ENCODE measurements around the gene MT1A. TPM values are rescaled to one million over a fixed set of nuclear protein-coding genes. Genes with fewer than 3 reads are reported as not detected.
A peak's percentile ranks its signal among the peaks of the same experiment; 100 is the strongest.

Gene MT1A
- total and polyA plus RNA-seq, 5 donors from 2014 or later: not detected

DNA sequence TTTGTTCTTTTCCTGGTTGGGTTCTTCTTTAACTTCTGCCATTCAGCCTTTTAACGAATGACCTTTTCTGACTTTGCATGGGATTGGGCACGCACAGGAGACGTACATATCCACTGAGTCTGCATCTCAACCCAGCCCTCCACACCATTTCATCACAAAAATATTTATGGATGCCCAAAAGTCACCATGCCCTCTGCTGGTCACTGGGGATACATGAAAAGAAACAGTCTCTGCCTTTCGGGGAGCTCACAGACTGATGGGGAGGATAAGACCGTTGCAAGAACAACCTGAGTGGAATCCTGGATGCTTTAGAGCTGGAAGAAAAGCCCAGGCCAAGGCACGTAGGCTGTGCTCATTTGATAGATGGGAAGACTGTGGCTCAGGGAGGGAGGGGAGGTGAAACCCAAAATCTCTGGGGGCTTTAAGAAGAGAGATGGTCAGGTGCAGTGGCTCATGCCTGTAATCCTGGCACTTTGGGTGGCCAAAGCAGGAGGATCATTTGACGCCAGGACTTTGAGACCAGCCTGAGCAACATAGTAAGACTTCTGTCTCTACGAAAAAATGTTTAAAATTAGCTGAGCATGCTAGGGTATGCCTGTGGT, 38.0 kb upstream of the MT1A start:
- DNase-seq (peak in 2 of 3 donors; percentile 36 to 63), ATAC-seq (ENCODE audit: low read depth in 2 of 2) (peak; percentile 60 to 71)
- Mint-ChIP-seq H3K27ac (peak overlapping the region in 1 of 3 donors; percentile 29), H3K36me3 (no peaks in the 10 kb centered on the region), H3K4me3 (no peak overlapping the region), H3K4me1 (peaks cover 0 to 8% (median 3%) of the 10 kb centered on the region in 4 donors), H3K9me3 (no peaks in the 10 kb centered on the region), H3K27me3 (peaks cover 43% of the 10 kb centered on the region)
- no peak overlapping the region for H3K27ac ChIP-seq (ENCODE audit: insufficient read depth, low read length, poor library complexity, severe bottlenecking)
- peaks cover 14% of the 10 kb centered on the region for H3K27me3 ChIP-seq (ENCODE audit: control insufficient read depth, insufficient read depth, low read length)
- no peak overlapping the region for H3K4me3 ChIP-seq (ENCODE audit: low read depth, low read length)
- no peaks in the 10 kb centered on the region for H3K36me3 ChIP-seq (ENCODE audit: control insufficient read depth, insufficient read depth, low read length)
- H3K9me3 ChIP-seq (ENCODE audit: control insufficient read depth in 2 of 2, low read length in 2 of 2): no peaks in the 10 kb centered on the region
- no peaks in the 10 kb centered on the region for H3K4me1 ChIP-seq (ENCODE audit: control insufficient read depth, insufficient read depth, low read length, poor library complexity, severe bottlenecking)

GRCh38 chr16:56601325-56601724, 37.1 kb upstream of the MT1A start:
- no peaks in the 10 kb centered on the region for H3K9me3 ChIP-seq (ENCODE audit: control insufficient read depth in 2 of 2, low read length in 2 of 2)
- H3K4me1 Mint-ChIP-seq: peaks cover 0 to 10% (median 3%) of the 10 kb centered on the region in 4 donors

GRCh38 chr16:56603589-56603988, 34.9 kb upstream of the MT1A start:
- Histone ChIP-seq H3K4me3 (ENCODE audit: low read depth, low read length) (no peak overlapping the region), H3K9me3 (ENCODE audit: control insufficient read depth in 2 of 2, low read length in 2 of 2) (no peaks in the 10 kb centered on the region), H3K4me1 (ENCODE audit: control insufficient read depth, insufficient read depth, low read length, poor library complexity, severe bottlenecking) (peaks cover 17% of the 10 kb centered on the region), H3K36me3 (ENCODE audit: control insufficient read depth, insufficient read depth, low read length) (no peaks in the 10 kb centered on the region), H3K27ac (ENCODE audit: insufficient read depth, low read length, poor library complexity, severe bottlenecking) (no peak overlapping the region), H3K27me3 (ENCODE audit: control insufficient read depth, insufficient read depth, low read length) (peaks cover 11% of the 10 kb centered on the region)
- Mint-ChIP-seq H3K9me3 (no peaks in the 10 kb centered on the region), H3K4me1 (peaks cover 0 to 22% (median 18%) of the 10 kb centered on the region in 4 donors), H3K4me3 (no peak overlapping the region), H3K27ac (no peak overlapping the region), H3K27me3 (peaks cover 24% of the 10 kb centered on the region), H3K36me3 (no peaks in the 10 kb centered on the region)
- ATAC-seq (ENCODE audit: low read depth in 2 of 2) (no peak), DNase-seq (peak in 1 of 3 donors; percentile 46)

More at GRCh38 chr16:56601325-56601724, 37.1 kb upstream of the MT1A start:
- DNase-seq (no peak), ATAC-seq (ENCODE audit: low read depth in 2 of 2) (no peak)
- Mint-ChIP-seq H3K4me3 (no peak overlapping the region), H3K36me3 (no peaks in the 10 kb centered on the region), H3K27me3 (peaks cover 43% of the 10 kb centered on the region), H3K27ac (no peak overlapping the region), H3K9me3 (no peaks in the 10 kb centered on the region)
- Histone ChIP-seq H3K27ac (ENCODE audit: insufficient read depth, low read length, poor library complexity, severe bottlenecking) (no peak overlapping the region), H3K4me3 (ENCODE audit: low read depth, low read length) (no peak overlapping the region), H3K36me3 (ENCODE audit: control insufficient read depth, insufficient read depth, low read length) (no peaks in the 10 kb centered on the region), H3K27me3 (ENCODE audit: control insufficient read depth, insufficient read depth, low read length) (peaks cover 14% of the 10 kb centered on the region), H3K4me1 (ENCODE audit: control insufficient read depth, insufficient read depth, low read length, poor library complexity, severe bottlenecking) (no peaks in the 10 kb centered on the region)

- H3K27ac ChIP-seq (ENCODE audit: insufficient read depth, low read length, poor library complexity, severe bottlenecking): no peak overlapping the region
- no peaks in the 10 kb centered on the region for H3K36me3 ChIP-seq (ENCODE audit: control insufficient read depth, insufficient read depth, low read length)
- Mint-ChIP-seq H3K9me3 (no peaks in the 10 kb centered on the region), H3K27ac (peak overlapping the region in 1 of 3 donors; percentile 44), H3K27me3 (peaks cover 21% of the 10 kb centered on the region), H3K4me1 (peaks cover 5 to 32% (median 26%) of the 10 kb centered on the region in 4 donors), H3K36me3 (no peaks in the 10 kb centered on the region), H3K4me3 (peak overlapping the region in 1 of 4 donors; percentile 51)
- peaks cover 30% of the 10 kb centered on the region for H3K4me1 ChIP-seq (ENCODE audit: control insufficient read depth, insufficient read depth, low read length, poor library complexity, severe bottlenecking)
- DNase-seq (no peak), ATAC-seq (ENCODE audit: low read depth in 2 of 2) (no peak)
- peaks cover 10% of the 10 kb centered on the region for H3K27me3 ChIP-seq (ENCODE audit: control insufficient read depth, insufficient read depth, low read length)
- no peaks in the 10 kb centered on the region for H3K9me3 ChIP-seq (ENCODE audit: control insufficient read depth in 2 of 2, low read length in 2 of 2)
- no peak overlapping the region for H3K4me3 ChIP-seq (ENCODE audit: low read depth, low read length)
Measured at GRCh38 chr16:56604966-56605365, 33.5 kb upstream of the MT1A start.

DNA sequence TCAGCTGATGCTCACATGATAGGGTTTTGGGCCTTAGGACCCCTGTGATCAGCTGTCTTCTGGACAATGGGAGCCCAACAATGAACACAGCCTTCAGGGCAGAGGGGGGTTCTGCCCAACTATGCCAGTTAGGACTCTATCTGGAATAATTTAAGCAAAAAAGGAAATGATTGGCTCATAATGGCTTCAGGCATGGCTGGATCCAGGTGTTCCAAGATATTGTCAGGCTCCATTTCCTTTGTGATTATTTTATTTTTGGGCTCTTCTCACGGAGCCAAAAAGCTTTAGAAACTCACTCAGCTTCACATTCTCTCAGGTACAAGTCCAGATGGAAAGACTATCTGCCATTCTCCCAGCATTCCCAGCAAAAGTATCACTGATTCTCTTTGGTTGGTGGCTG, 33.0 kb upstream of the MT1A start:
- H3K27me3 Mint-ChIP-seq: peaks cover 16% of the 10 kb centered on the region
- peak overlapping the region in 2 of 4 donors; percentile 22 to 54 for H3K4me3 Mint-ChIP-seq
- peaks cover 9 to 33% (median 29%) of the 10 kb centered on the region in 4 donors for H3K4me1 Mint-ChIP-seq
- Histone ChIP-seq H3K27ac (ENCODE audit: insufficient read depth, low read length, poor library complexity, severe bottlenecking) (no peak overlapping the region), H3K4me3 (ENCODE audit: low read depth, low read length) (no peak overlapping the region), H3K27me3 (ENCODE audit: control insufficient read depth, insufficient read depth, low read length) (peaks cover 6% of the 10 kb centered on the region), H3K9me3 (ENCODE audit: control insufficient read depth in 2 of 2, low read length in 2 of 2) (no peaks in the 10 kb centered on the region), H3K36me3 (ENCODE audit: control insufficient read depth, insufficient read depth, low read length) (no peaks in the 10 kb centered on the region), H3K4me1 (ENCODE audit: control insufficient read depth, insufficient read depth, low read length, poor library complexity, severe bottlenecking) (peaks cover 35% of the 10 kb centered on the region)
- ATAC-seq (ENCODE audit: low read depth in 2 of 2) (no peak), DNase-seq (no peak)
- no peaks in the 10 kb centered on the region for H3K36me3 Mint-ChIP-seq
- peak overlapping the region in 2 of 3 donors; percentile 13 to 84 for H3K27ac Mint-ChIP-seq
- no peaks in the 10 kb centered on the region for H3K9me3 Mint-ChIP-seq

GRCh38 chr16:56606071-56606475, 32.4 kb upstream of the MT1A start:
- Mint-ChIP-seq H3K36me3 (no peaks in the 10 kb centered on the region), H3K4me1 (peaks cover 14 to 38% (median 34%) of the 10 kb centered on the region in 4 donors), H3K27ac (peak overlapping the region; percentile 76 to 93 (median 84)), H3K9me3 (no peaks in the 10 kb centered on the region), H3K4me3 (peak overlapping the region in 2 of 4 donors; percentile 22 to 92), H3K27me3 (peaks cover 13% of the 10 kb centered on the region)
- no peak overlapping the region for H3K27ac ChIP-seq (ENCODE audit: insufficient read depth, low read length, poor library complexity, severe bottlenecking)
- ATAC-seq (ENCODE audit: low read depth in 2 of 2) (no peak), DNase-seq (no peak)
- no peak overlapping the region for H3K4me3 ChIP-seq (ENCODE audit: low read depth, low read length)
- H3K4me1 ChIP-seq (ENCODE audit: control insufficient read depth, insufficient read depth, low read length, poor library complexity, severe bottlenecking): peaks cover 41% of the 10 kb centered on the region
- no peaks in the 10 kb centered on the region for H3K9me3 ChIP-seq (ENCODE audit: control insufficient read depth in 2 of 2, low read length in 2 of 2)
- H3K36me3 ChIP-seq (ENCODE audit: control insufficient read depth, insufficient read depth, low read length): no peaks in the 10 kb centered on the region
- H3K27me3 ChIP-seq (ENCODE audit: control insufficient read depth, insufficient read depth, low read length): peaks cover 1% of the 10 kb centered on the region

DNA sequence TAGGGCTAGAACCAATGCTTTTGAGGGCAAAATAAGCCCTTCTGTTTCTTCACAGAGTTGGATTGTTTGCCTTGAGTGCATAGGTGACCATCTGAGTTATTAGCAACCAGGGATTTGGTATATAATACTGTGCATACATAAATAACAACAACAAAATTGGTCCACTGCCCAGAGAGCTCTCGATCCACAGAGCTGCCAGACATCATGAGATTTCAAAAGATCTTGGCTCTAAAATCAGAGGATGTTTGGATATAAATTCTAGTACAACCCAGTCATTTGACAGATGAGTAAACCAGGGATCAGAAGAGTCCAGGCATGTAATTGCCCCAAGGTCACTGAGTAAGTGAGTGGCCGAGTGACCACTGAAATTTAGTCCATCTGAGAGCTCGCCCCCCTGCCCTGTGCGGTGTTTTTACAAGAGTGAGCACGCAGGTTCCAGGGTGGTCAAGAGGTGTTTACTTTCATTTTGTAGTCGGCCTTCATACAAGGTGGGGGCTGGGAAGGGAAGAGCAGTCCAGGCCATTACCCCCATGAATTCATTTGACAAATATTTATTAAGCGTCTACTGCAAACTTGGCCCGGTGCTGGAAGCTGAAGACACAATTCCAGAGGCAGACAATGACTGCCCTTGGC, 31.9 kb upstream of the MT1A start:
- Mint-ChIP-seq H3K4me3 (peak overlapping the region; percentile 79 to 92 (median 81)), H3K9me3 (no peaks in the 10 kb centered on the region), H3K27ac (peak overlapping the region; percentile 76 to 93 (median 84)), H3K4me1 (peaks cover 14 to 43% (median 38%) of the 10 kb centered on the region in 4 donors), H3K27me3 (peaks cover 7% of the 10 kb centered on the region), H3K36me3 (no peaks in the 10 kb centered on the region)
- ATAC-seq (ENCODE audit: low read depth in 2 of 2): no peak
- Histone ChIP-seq H3K27ac (ENCODE audit: insufficient read depth, low read length, poor library complexity, severe bottlenecking) (no peak overlapping the region), H3K9me3 (ENCODE audit: control insufficient read depth in 2 of 2, low read length in 2 of 2) (no peaks in the 10 kb centered on the region), H3K27me3 (ENCODE audit: control insufficient read depth, insufficient read depth, low read length) (no peaks in the 10 kb centered on the region), H3K4me1 (ENCODE audit: control insufficient read depth, insufficient read depth, low read length, poor library complexity, severe bottlenecking) (peaks cover 41% of the 10 kb centered on the region), H3K36me3 (ENCODE audit: control insufficient read depth, insufficient read depth, low read length) (no peaks in the 10 kb centered on the region), H3K4me3 (ENCODE audit: low read depth, low read length) (no peak overlapping the region)
- DNase-seq: no peak

Data from CD4-positive, CD25-positive, alpha-beta regulatory T cell (primary cell).